Brain microvascular endothelial cell (primary cell): ENCODE data around the gene MEIOB.

Experiments used
- DNase-seq: peaks from one replicate; pipeline ENCODE4 v3.0.0-alpha.2; 2020
- H3K27ac ChIP-seq: fragments of 250-450 bp; sonication (Bioruptor Pico); 2 replicates; pipeline ENCODE4 v1.5.1; 2020; ENCODE audit warnings: mild to moderate bottlenecking, moderate library complexity
- H3K27me3 ChIP-seq: fragments of 250-450 bp; sonication (Bioruptor Pico); replicated peaks from 2 replicates; pipeline ENCODE4 v1.5.1; 2020; ENCODE audit warnings: mild to moderate bottlenecking
- H3K36me3 ChIP-seq: fragments of 250-450 bp; sonication (Bioruptor Pico); replicated peaks from 2 replicates; pipeline ENCODE4 v1.5.1; 2020; ENCODE audit warnings: mild to moderate bottlenecking
- H3K4me3 ChIP-seq: 2 replicates; pipeline ENCODE4 v1.5.1; 2011; ENCODE audit warnings: low read depth, mild to moderate bottlenecking, control low read depth, low read length, moderate library complexity
- CTCF ChIP-seq: IDR thresholded peaks from 2 replicates; pipeline ENCODE4 v1.5.1; 2011; ENCODE audit warnings: low read depth, mild to moderate bottlenecking, moderate library complexity, low read length, control low read depth, inconsistent platforms; ENCODE audit errors: missing control alignments
- in situ Hi-C: cut with HindIII; loops from 2 replicates; pipeline ENCODE4 v1.10.0; 2017; ENCODE audit warnings: low sequenced_read_pairs, low pct_ligation_motif_present

MEIOB gene

GRCh38 chr16:1917665-1918350 is 45.8 kb upstream of the MEIOB start:
- in situ Hi-C loops = no loop called here
- Histone ChIP-seq H3K27ac (no peak overlapping the region), H3K36me3 (no peaks in the 10 kb centered on the region), H3K4me3 (no peak overlapping the region), H3K27me3 (peaks cover 74% of the 10 kb centered on the region)
- DNase-seq = no peak
- no peak for TF ChIP-seq CTCF

GRCh38 chr16:1917056-1917664 is 45.2 kb upstream of the MEIOB start:
- no peak for TF ChIP-seq CTCF

GRCh38 chr16:1916640-1916990 is 44.7 kb upstream of the MEIOB start:
- in situ Hi-C loops = no loop called here
- peaks cover 67% of the 10 kb centered on the region for H3K27me3 ChIP-seq

More at GRCh38 chr16:1917056-1917664, 45.2 kb upstream of the MEIOB start:
- Histone ChIP-seq H3K36me3 (no peaks in the 10 kb centered on the region), H3K27ac (no peak overlapping the region), H3K27me3 (peaks cover 69% of the 10 kb centered on the region), H3K4me3 (no peak overlapping the region)
- no peak for DNase-seq
- in situ Hi-C loops = no loop called here

GRCh38 chr16:1915732-1916639 is 44.0 kb upstream of the MEIOB start:
- H3K4me3 ChIP-seq = no peak overlapping the region
- H3K36me3 ChIP-seq = no peaks in the 10 kb centered on the region
- no peak for DNase-seq
- in situ Hi-C loops = no loop called here
- TF ChIP-seq CTCF = no peak
- no peak overlapping the region for H3K27ac ChIP-seq
- peaks cover 63% of the 10 kb centered on the region for H3K27me3 ChIP-seq

More at GRCh38 chr16:1916640-1916990, 44.7 kb upstream of the MEIOB start:
- H3K27ac ChIP-seq = no peak overlapping the region
- H3K4me3 ChIP-seq = no peak overlapping the region
- no peak for DNase-seq
- no peak for TF ChIP-seq CTCF
- H3K36me3 ChIP-seq = no peaks in the 10 kb centered on the region

GRCh38 chr16:1914988-1915387 is 43.0 kb upstream of the MEIOB start:
- Histone ChIP-seq H3K36me3 (no peaks in the 10 kb centered on the region), H3K27me3 (peaks cover 55% of the 10 kb centered on the region), H3K27ac (no peak overlapping the region), H3K4me3 (no peak overlapping the region)
- no peak for DNase-seq
- TF ChIP-seq CTCF = no peak
- in situ Hi-C loops = no loop called here
